WTC11 (cell line): ENCODE data around the gene ZDHHC14.

Source experiments
- ATF2 ChIP-seq: sonication (generic); formaldehyde crosslinking; IDR thresholded peaks from 2 replicates; pipeline ENCODE4 v1.8.1; 2022; ENCODE audit warnings: low read depth, missing genetic modification reagents, borderline replicate concordance
- CREB1 ChIP-seq: sonication (generic); formaldehyde crosslinking; IDR thresholded peaks from 2 replicates; pipeline ENCODE4 v1.8.0; 2023; ENCODE audit warnings: mild to moderate bottlenecking, missing genetic modification reagents
- CREM ChIP-seq: sonication (generic); formaldehyde crosslinking; IDR thresholded peaks from 2 replicates; pipeline ENCODE4 v1.8.1; 2022; ENCODE audit warnings: mild to moderate bottlenecking, missing genetic modification reagents, moderate library complexity
- CTCF ChIP-seq: fragments of 200-600 bp; IDR thresholded peaks from 2 replicates; pipeline ENCODE4 v1.8.0; 2022; ENCODE audit warnings: antibody characterized with exemption
- FOXP1 ChIP-seq: sonication (generic); formaldehyde crosslinking; IDR thresholded peaks from 2 replicates; pipeline ENCODE4 v1.8.0; 2022; ENCODE audit warnings: missing genetic modification reagents, mild to moderate bottlenecking, moderate library complexity, borderline replicate concordance
- MYBL2 ChIP-seq: sonication (generic); formaldehyde crosslinking; IDR thresholded peaks from 2 replicates; pipeline ENCODE4 v1.8.1; 2023; ENCODE audit warnings: mild to moderate bottlenecking, moderate library complexity, missing genetic modification reagents
- ZNF512 ChIP-seq: sonication (generic); formaldehyde crosslinking; IDR thresholded peaks from 2 replicates; pipeline ENCODE4 v1.8.1; 2022; ENCODE audit warnings: missing genetic modification reagents, borderline replicate concordance
- TF ChIP-seq, protein P1 (sequence below): sonication (generic); formaldehyde crosslinking; IDR thresholded peaks from 2 replicates; pipeline ENCODE4 v1.8.0; 2022; ENCODE audit warnings: mild to moderate bottlenecking, missing genetic modification reagents

- no peak for TF ChIP-seq CTCF
- TF ChIP-seq MYBL2 (CRISPR knock-in tag), result no peak
- TF ChIP-seq ATF2, result no peak
- TF ChIP-seq FOXP1, result no peak
- TF ChIP-seq CREB1 (CRISPR knock-in tag), result no peak
- TF ChIP-seq CREM, result no peak
- TF ChIP-seq ZNF512, result no peak
- TF ChIP-seq, protein P1, sequence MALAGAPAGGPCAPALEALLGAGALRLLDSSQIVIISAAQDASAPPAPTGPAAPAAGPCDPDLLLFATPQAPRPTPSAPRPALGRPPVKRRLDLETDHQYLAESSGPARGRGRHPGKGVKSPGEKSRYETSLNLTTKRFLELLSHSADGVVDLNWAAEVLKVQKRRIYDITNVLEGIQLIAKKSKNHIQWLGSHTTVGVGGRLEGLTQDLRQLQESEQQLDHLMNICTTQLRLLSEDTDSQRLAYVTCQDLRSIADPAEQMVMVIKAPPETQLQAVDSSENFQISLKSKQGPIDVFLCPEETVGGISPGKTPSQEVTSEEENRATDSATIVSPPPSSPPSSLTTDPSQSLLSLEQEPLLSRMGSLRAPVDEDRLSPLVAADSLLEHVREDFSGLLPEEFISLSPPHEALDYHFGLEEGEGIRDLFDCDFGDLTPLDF, result no peak
These were observed 205.6 kb downstream of the ZDHHC14 start for GRCh38 chr6:157586476-157587126.
